SK-N-MC (cell line): ENCODE measurements around the gene SLC4A1AP.

Experiments used
- EZH2 ChIP-seq: fragments of 200-600 bp; sonication (generic); IDR thresholded peaks from one replicate; pipeline ENCODE4 v1.6.1; 2017; ENCODE audit warnings: antibody characterized with exemption
- POLR2AphosphoS5 ChIP-seq: IDR thresholded peaks from 2 replicates; pipeline ENCODE4 v1.6.1; 2012; ENCODE audit warnings: mild to moderate bottlenecking, low read depth, low read length, borderline replicate concordance

GRCh38 chr2:27685577-27685976, 21.9 kb downstream of the SLC4A1AP start:
- no peak for TF ChIP-seq EZH2
- no peak for TF ChIP-seq POLR2AphosphoS5
